GM12801 (cell line): ENCODE results near the gene CRIP1.

Experiments used
- TF ChIP-seq, protein P1 (sequence below): IDR thresholded peaks from one replicate; pipeline ENCODE4 v1.5.1; 2011; ENCODE audit warnings: control low read depth; ENCODE audit not compliant: insufficient read length; ENCODE audit errors: extremely low read depth

CRIP1 gene

DNA sequence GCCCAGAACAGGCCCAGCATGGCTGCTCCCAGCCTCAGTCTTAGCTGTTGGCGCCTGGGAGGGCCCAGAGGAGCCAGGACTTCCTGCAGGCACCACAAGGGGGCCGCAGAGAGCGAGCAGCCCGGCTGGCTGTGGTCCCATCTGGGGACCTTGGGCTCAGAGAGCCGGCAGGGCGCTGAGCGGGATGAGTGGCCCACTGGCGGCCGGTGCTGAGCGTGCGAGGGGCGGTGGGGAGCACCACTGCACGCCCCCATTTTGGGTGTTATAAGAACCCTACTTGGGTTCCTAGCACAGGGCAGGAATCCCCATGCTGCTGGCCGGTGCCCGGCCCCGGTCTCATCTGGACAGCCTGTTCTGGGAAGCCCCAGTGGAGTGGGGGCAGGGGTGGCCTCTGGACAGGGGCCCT, 38.0 kb upstream of the CRIP1 start:
- TF ChIP-seq, protein P1, sequence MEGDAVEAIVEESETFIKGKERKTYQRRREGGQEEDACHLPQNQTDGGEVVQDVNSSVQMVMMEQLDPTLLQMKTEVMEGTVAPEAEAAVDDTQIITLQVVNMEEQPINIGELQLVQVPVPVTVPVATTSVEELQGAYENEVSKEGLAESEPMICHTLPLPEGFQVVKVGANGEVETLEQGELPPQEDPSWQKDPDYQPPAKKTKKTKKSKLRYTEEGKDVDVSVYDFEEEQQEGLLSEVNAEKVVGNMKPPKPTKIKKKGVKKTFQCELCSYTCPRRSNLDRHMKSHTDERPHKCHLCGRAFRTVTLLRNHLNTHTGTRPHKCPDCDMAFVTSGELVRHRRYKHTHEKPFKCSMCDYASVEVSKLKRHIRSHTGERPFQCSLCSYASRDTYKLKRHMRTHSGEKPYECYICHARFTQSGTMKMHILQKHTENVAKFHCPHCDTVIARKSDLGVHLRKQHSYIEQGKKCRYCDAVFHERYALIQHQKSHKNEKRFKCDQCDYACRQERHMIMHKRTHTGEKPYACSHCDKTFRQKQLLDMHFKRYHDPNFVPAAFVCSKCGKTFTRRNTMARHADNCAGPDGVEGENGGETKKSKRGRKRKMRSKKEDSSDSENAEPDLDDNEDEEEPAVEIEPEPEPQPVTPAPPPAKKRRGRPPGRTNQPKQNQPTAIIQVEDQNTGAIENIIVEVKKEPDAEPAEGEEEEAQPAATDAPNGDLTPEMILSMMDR: no peak

DNA sequence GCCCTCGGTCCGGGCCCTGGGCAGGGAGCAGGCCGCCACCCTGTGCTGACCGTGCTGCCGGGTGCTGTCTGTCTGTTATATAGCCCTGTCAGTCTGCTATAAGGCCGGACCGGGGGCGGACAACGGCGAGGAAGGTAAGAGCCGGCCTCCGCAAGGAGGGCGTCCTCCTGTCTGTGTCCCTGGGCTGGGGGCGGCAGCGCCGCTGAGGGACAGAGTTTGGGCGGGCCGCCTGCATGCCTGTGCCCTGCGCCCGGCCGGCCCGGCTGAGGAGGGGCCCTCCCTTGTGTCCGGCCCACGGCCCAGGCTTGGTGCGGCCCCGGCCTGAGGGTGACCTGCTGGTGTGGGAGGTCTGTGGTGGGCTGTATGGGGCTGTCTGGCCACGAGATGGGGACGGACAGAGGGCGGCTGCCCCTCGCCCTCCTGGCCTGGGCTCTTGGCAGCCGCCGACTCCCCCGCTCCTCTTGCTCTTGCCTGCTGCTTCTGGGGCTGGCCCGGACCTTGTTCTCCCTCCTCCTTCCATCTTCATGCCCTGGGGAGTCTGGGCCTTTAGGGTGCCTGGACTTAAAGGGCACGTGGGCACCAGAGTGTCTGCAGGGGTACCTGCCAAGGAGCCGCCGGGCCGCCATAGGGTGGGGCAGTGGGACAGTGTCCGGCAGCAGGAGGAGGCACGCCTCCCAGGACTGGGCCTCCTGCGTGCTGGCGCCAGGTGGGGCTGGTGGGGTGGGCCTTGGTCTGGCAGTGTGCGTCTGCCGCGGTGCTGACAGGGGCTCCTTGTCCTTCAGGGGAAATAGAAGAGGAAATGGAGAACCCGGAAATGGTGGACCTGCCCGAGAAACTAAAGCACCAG, 37.2 kb upstream of the CRIP1 start:
- TF ChIP-seq, protein P1: no peak

DNA sequence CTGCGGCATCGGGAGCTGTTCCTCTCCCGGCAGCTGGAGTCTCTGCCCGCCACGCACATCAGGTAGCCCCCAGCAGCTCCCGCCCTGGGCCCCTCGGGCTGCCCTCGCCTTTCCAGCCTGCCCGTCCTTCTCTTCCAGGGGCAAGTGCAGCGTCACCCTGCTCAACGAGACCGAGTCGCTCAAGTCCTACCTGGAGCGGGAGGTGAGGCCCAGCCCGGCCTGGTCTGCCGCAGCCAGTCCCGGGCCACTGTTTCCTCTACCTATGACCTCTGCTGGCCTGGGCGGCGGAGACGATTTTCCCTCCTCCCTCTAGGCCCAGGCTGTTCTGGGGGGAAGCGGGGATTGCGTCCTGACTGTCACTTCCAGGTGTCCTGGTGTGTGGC, 36.6 kb upstream of the CRIP1 start:
- TF ChIP-seq, protein P1: no peak

DNA sequence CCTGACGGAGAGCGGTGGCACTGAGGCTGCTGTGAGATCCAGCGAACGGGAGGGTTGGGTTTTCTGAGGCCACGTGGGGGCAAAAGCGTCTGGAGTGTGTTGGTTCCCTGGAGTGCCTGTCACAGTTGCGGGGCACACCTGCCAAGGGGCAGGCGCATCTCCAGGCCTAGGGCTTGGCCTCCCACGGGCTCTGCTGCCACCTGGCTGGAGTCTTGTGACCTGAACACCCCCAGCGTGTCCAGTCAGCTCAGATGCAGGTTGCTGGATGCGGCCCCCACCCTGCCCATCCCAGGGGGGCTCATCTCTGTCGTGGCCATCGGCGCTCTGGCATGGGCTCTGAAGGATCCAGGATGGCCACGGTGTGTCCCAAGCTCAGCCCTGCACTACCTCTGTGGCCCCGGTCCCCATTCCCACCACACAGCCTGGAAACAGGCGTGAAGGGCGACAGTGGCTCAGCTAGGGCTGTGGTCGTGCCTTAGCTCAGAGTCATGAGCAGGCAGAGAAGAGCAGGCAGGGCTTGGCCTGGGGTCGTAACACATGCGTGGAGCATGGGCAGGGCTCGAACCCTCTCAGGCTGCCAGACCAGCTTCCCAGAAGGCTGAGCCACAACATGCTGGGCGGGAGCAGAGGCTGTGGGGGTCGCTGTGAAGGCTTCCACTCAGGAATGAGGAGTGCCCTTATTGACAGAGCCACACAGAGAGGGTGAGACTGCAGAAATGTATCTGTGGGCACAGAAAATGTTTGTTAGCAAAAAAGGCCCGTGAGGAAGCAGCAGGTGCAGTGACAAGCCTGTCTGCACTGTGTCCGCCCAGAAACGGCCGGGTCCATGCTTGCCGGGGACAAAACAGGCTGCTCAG, 35.6 kb upstream of the CRIP1 start:
- TF ChIP-seq, protein P1: no peak

DNA sequence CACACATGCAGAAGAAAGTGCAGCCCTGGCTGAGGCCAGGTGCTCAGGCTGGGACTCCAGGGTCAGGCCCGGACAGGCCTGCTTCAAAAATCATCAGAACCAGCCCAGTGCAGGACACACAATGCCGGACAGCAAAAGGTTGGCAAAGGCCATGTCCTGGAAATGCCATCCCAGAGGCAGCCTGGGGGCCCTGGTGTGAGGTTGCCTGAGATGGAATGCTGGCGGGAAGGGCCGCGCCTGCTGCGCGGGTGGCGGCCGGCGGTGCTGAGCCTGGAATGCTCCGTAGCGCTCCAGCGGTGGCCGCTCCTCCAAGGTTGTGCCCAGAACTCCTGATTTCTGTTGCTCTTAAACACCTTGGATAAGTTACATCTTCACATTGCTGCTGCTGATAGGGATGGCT, 33.7 kb upstream of the CRIP1 start:
- TF ChIP-seq, protein P1: no peak

DNA sequence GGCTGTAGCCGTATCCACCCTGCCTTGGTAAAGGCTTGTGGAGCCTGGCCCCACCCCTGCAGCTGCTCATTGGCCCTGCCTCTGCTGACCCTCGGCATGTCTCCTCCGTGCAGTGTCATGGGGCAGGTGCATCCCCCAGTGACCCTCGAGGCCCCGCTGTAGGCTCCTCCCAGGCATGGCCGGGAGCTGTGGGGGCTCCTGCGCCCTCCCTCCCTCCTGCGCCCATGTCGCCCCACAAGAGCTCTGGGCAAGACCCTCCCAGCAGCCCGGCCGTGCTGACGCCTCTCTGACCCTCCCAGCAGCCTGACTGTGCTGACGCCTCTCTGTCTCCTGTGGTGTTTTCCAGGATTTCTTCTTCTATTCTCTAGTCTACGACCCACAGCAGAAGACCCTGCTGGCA, 32.8 kb upstream of the CRIP1 start:
- TF ChIP-seq, protein P1: no peak

DNA sequence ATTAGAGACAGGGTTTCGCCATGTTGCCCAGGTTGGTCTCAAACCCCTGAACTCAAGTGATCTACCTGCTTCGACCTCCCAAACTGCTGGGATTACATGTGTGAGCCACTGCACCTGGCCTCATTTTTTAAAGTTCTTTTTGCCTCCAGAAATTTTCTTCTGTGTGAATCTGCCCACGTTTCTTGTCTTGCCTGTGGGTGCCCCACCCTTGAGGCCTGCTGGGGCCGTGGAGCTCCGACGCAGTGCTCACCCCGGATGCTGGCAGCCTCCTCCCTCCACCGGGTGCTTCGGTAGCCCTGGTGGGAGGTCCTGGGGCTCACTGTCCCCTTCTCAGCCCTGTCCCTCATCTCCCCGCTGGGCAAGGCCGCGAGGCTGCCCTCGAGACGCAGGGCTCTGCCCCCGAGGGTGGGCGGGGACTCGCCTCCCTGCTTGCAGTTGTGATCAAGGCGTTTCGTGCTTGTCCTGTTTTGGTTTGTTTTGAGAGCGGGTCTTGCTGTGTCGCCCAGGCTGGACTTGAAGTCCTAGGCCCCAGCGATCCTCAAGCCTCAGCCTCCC, 31.5 kb upstream of the CRIP1 start:
- TF ChIP-seq, protein P1: no peak
